SKM-1 (cell line): ENCODE data around the gene C1orf216.
"Not testable (repeated sequence)": the region's sequence is repeated elsewhere in the genome, so short reads cannot be mapped to it uniquely, and the experiment has no call there.

Experiments used
- DNase-seq: peaks from one replicate; lab custom pipeline; 2025; ENCODE audit not compliant: unreplicated experiment; lab: John Stamatoyannopoulos, UW

The C1orf216 gene

GRCh38 chr1:35707601-35708440 lies 10.9 kb downstream of the C1orf216 start:
- no peak for DNase-seq

GRCh38 chr1:35706846-35707600 lies 11.7 kb downstream of the C1orf216 start:
- no peak for DNase-seq

DNA sequence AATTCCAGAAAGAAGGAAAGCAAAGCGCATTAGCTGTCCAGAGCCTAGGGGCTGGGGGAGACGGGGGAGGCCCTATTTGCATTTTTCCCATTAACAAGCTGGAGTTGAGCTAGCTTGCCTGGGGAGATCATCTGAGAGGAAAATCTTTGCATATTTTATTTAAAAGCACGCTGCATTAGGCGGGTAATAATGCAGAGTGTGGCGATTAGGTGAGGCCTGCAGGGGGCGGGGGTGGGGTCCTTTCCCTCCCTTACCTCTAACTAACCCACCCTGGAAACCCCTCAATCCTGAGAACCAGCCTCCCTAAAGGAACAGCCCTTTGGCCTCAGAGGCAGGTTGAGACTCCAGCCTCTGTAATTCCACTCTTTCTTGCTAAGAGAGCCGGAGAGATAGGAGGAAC lies 16.2 kb downstream of the C1orf216 start:
- DNase-seq, result no peak

DNA sequence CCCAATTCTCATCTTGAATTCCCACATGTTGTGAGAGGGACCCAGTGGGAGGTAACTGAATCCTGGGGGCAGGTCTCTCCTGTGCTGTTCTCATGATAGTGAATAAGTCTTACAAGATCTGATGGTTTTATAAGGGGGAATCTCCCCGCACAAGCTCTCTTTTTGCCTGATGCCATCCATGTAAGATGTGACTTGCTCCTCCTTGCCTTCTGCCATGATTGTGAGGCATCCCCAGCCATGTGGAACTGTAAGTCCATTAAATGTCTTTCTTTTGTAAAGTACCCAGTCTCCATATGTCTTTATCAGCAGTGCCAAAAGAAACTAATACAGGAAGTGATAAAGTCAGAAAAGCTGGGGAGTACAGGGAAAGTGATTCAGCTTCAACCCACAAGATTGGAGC lies 19.5 kb downstream of the C1orf216 start:
- DNase-seq, result not testable (repeated sequence)

GRCh38 chr1:35692317-35692716 lies 26.4 kb downstream of the C1orf216 start:
- DNase-seq, result no peak

- DNase-seq, result no peak
Measured at GRCh38 chr1:35691571-35692220, 27.0 kb downstream of the C1orf216 start.

DNA sequence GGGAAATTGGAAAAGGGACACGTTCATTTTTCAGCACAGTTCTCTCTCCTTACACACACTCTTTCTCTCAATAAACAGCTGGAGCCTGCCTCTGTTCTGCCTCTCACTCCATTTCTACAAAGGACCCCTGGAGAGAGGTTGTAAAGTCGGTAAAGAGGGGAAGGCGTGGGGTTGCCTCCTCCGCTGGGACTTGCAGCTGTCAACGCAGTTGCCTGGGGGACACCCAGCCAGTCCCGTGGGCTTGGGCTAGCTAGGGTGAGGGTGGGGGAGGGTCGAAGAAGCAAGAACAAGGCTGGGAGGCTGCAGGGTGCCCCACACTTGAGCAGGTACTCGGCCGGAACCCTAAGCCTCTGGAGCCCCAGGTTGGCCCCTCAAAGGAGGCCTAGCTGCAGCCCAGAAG lies 27.6 kb downstream of the C1orf216 start:
- no peak for DNase-seq

DNA sequence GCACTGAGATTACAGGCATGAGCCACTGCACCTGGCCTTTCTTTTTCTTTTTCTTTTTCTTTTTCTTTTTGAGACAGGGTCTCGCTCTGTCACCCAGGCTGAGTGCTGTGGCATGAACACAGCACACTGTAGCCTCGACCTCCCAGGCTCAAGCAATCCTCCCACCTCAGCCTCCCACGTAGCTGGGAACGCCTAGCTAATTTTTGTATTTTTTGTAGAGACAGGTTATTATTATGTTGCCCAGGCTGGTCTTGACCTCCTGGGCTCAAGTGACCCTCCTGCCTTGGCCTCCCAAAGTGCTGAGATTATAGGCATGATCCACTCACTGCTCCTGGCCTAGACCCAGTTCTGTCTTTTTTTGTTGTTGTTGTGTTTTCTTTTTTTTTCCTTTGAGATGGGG lies 28.6 kb downstream of the C1orf216 start:
- DNase-seq, result not testable (repeated sequence)

DNA sequence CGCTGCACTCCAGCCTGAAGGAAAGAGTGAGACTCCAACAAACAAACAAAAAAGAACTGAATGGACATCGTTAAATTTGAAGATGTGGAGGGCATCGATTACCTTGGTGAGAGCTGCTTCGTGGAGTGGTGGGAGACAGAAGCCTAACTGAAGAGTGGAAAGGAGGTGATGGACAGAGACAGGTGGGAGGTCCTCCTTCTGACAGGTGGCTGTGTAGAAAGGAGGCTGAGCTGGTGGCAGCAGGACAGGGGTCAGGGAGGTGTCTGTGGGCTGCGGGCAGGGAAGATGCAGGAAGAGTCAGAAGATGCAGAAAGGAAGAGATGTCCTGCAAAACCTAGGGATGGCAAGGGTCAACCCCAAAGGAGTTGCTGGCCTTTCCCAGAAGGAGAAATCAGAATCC lies 30.5 kb downstream of the C1orf216 start:
- DNase-seq, result no peak

GRCh38 chr1:35683012-35683411 lies 35.7 kb downstream of the C1orf216 start:
- DNase-seq, result no peak

GRCh38 chr1:35680271-35680670 lies 38.4 kb downstream of the C1orf216 start:
- DNase-seq, result no peak

DNA sequence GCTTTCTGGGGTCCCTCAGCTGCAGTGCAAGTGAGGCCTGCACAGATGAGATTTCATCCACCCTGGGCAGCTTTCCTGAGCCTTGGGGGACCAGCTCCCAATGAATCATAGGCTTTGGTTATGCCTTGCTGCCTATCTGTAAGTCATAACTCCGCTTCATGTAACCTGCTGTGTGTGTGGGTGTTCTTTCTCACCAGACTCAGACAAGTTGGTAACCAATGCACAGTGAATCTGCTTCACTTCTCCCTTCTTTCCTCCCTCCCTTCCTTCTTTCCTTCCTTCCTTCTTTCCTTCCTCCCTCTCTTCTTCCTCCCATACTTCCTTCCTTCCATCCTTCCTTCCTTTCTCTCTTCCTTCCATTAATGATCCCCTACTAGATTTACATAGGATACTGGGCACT lies 42.9 kb downstream of the C1orf216 start:
- no peak for DNase-seq

DNA sequence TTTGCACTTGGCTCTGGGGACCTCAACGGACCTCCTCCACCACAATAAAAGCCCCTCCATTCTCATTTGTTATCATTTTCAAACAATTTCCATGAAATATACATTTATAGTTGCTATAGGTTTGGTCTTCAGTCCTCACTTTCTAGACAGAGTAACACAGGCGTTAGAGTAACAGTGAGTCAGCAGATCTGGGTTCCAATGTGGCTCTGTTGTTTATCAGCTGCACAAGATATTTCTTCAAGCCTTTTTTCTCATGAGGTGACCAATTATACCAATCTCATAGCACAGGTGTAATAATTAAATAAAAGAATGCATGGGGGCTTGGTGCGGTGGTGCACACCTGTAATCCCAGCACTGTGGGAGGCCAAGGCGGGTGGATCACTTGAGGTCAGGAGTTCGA lies 44.6 kb downstream of the C1orf216 start:
- no peak for DNase-seq

DNA sequence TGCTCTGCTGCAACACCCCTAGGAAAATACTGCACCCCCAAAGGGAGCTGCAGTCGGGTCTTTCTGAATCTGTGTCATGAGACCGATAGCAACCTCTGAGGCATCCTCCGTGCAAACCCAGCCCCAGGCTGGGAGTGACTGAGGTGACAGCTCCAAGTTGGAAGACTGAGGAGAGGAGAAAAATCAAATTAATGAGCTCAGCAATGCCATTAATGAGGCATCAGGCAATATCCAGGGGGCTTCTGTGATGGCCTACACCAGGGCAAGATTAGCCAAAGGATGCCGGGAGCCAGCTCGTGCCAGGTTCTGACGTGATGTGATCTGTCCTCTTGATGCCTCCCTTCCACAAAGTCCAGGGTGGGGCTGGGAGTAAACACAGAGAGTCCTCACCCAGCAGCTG lies 46.6 kb downstream of the C1orf216 start:
- no peak for DNase-seq

- DNase-seq, result no peak
Measured at GRCh38 chr1:35668506-35668905, 50.2 kb downstream of the C1orf216 start.

GRCh38 chr1:35666916-35667315 lies 51.8 kb downstream of the C1orf216 start:
- no peak for DNase-seq

GRCh38 chr1:35666216-35666615 lies 52.5 kb downstream of the C1orf216 start:
- no peak for DNase-seq
